SK-N-SH (cell line): ENCODE measurements around the gene BTBD9. TPM values are rescaled to one million over a fixed set of nuclear protein-coding genes. Genes with fewer than 3 reads are reported as not detected.

Experiments
- CTCF ChIA-PET: fragments of 300-600, 350-600 bp; formaldehyde crosslinking; extraction: SDS; loops from one replicate; lab custom pipeline; 2021; lab: Yijun Ruan, JAX
- POLR2A ChIA-PET: fragments of 350-600 bp; sonication (Branson Sonifier 250); formaldehyde crosslinking; extraction: SDS; loops from one replicate; lab custom pipeline; 2020; ENCODE audit warnings: antibody characterized with exemption, inconsistent platforms; lab: Yijun Ruan, JAX
- DNase-seq: peaks from one replicate; pipeline ENCODE4 v3.0.0; 2012
- H2AFZ ChIP-seq: fragments of 200-600 bp; sonication (generic); 2 replicates; pipeline ENCODE4 v1.8.1; 2016; ENCODE audit warnings: antibody characterized with exemption, mild to moderate bottlenecking, low read depth
- H3F3A ChIP-seq: fragments of 200-600 bp; sonication (generic); replicated peaks from 2 replicates; pipeline ENCODE3; 2016; ENCODE audit warnings: antibody characterized with exemption, mild to moderate bottlenecking; ENCODE audit not compliant: insufficient read depth
- H3K27ac ChIP-seq, 2 experiments: fragments of 200-500 bp in 1 of 2; fragments of 200-600 bp in 1 of 2; sonication (Bioruptor generic) in 1 of 2; sonication (generic), shearing (Covaris generic) in 1 of 2; 2 replicates each; pipeline versions ENCODE4 v1.5.1 to v1.6.1; 2014 to 2016; ENCODE audit warnings: low read depth in 2 of 2, inconsistent platforms in 1 of 2, low read length in 1 of 2, mild to moderate bottlenecking in 1 of 2, mixed read lengths in 1 of 2
- H3K27me3 ChIP-seq: fragments of 200-600 bp; sonication (generic), shearing (Covaris generic); 2 replicates; pipeline ENCODE4 v1.6.1; 2016; ENCODE audit warnings: mixed run types; ENCODE audit not compliant: insufficient read depth
- H3K36me3 ChIP-seq, 2 experiments: fragments of 200-500 bp in 1 of 2; fragments of 200-600 bp in 1 of 2; sonication (Bioruptor generic) in 1 of 2; sonication (generic) in 1 of 2; replicated peaks in 1 of 2; 2 replicates each; pipeline versions ENCODE3 to v1.5.1; 2014 to 2016; ENCODE audit warnings: low read length in 1 of 2, mild to moderate bottlenecking in 1 of 2; ENCODE audit not compliant: insufficient read depth in 2 of 2, control insufficient read depth in 1 of 2
- H3K4me1 ChIP-seq, 2 experiments: fragments of 200-500 bp in 1 of 2; fragments of 200-600 bp in 1 of 2; sonication (Bioruptor generic) in 1 of 2; sonication (generic), shearing (Covaris generic) in 1 of 2; 2 replicates each; pipeline versions ENCODE4 v1.5.1 to v1.6.1; 2014 to 2016; ENCODE audit warnings: low read depth in 1 of 2, low read length in 1 of 2, mixed run types in 1 of 2; ENCODE audit not compliant: insufficient read depth in 2 of 2, control insufficient read depth in 1 of 2
- H3K4me2 ChIP-seq: fragments of 200-600 bp; sonication (generic), shearing (Covaris generic); 2 replicates; pipeline ENCODE4 v1.6.1; 2017; ENCODE audit warnings: mixed run types
- H3K4me3 ChIP-seq, 2 experiments: fragments of 200-500 bp in 1 of 2; fragments of 200-600 bp in 1 of 2; sonication (Bioruptor generic) in 1 of 2; sonication (generic), shearing (Covaris generic) in 1 of 2; 2 replicates each; pipeline versions ENCODE4 v1.5.1 to v1.8.1; 2014 to 2016; ENCODE audit warnings: low read depth in 2 of 2, inconsistent platforms in 1 of 2, low read length in 1 of 2, mild to moderate bottlenecking in 1 of 2, mixed read lengths in 1 of 2, moderate library complexity in 1 of 2
- H3K79me2 ChIP-seq: fragments of 200-600 bp; sonication (generic); 2 replicates; pipeline ENCODE4 v1.8.1; 2017; ENCODE audit warnings: mild to moderate bottlenecking; ENCODE audit not compliant: insufficient read depth
- H3K9ac ChIP-seq: fragments of 200-600 bp; sonication (generic); 2 replicates; pipeline ENCODE4 v1.6.1; 2017; ENCODE audit warnings: mixed run types
- H3K9me2 ChIP-seq: fragments of 200-600 bp; sonication (generic); 2 replicates; pipeline ENCODE4 v1.6.1; 2017; ENCODE audit warnings: mixed run types
- H3K9me3 ChIP-seq: fragments of 200-600 bp; sonication (generic); 2 replicates; pipeline ENCODE4 v1.6.1; 2017; ENCODE audit warnings: mixed run types, mild to moderate bottlenecking, moderate library complexity
- H4K20me1 ChIP-seq: fragments of 200-600 bp; sonication (generic); 2 replicates; pipeline ENCODE4 v1.6.1; 2017; ENCODE audit warnings: mild to moderate bottlenecking, mixed run types; ENCODE audit not compliant: insufficient read depth
- CHD2 ChIP-seq: fragments of 150-350 bp; IDR thresholded peaks from 2 replicates; pipeline ENCODE4 v1.6.1; 2018; ENCODE audit warnings: low read length; ENCODE audit not compliant: partially characterized antibody
- CTCF ChIP-seq: fragments of 200-600 bp; sonication (generic); IDR thresholded peaks from 2 replicates; pipeline ENCODE4 v1.6.1; 2017; ENCODE audit warnings: antibody characterized with exemption, mild to moderate bottlenecking, moderate library complexity
- EZH2phosphoT487 ChIP-seq: fragments of 200-600 bp; sonication (generic); IDR thresholded peaks from 2 replicates; pipeline ENCODE4 v1.6.1; 2017; ENCODE audit warnings: low read depth, mixed run types, mild to moderate bottlenecking, antibody characterized with exemption, moderate library complexity, borderline replicate concordance
- FOSL2 ChIP-seq: IDR thresholded peaks from 2 replicates; pipeline ENCODE4 v1.4.0; 2012; ENCODE audit warnings: low read depth, mild to moderate bottlenecking, moderate library complexity, borderline replicate concordance
- FOXJ3 ChIP-seq: sonication (generic); formaldehyde crosslinking; IDR thresholded peaks from 2 replicates; pipeline ENCODE4 v1.5.1; 2020; ENCODE audit warnings: mild to moderate bottlenecking, missing genetic modification reagents
- GABPA ChIP-seq: IDR thresholded peaks from 2 replicates; pipeline ENCODE4 v1.4.0; 2012; ENCODE audit warnings: low read depth, mild to moderate bottlenecking
- GATA2 ChIP-seq: sonication (generic); formaldehyde crosslinking; IDR thresholded peaks from 2 replicates; pipeline ENCODE4 v1.5.0; 2020; ENCODE audit warnings: mild to moderate bottlenecking, missing genetic modification reagents
- MAX ChIP-seq: IDR thresholded peaks from 2 replicates; pipeline ENCODE4 v1.4.0; 2012; ENCODE audit warnings: low read depth
- NFIC ChIP-seq: IDR thresholded peaks from 2 replicates; pipeline ENCODE4 v1.4.0; 2012; ENCODE audit warnings: borderline replicate concordance
- POLR2AphosphoS5 ChIP-seq: IDR thresholded peaks from 2 replicates; pipeline ENCODE4 v1.6.1; 2012; ENCODE audit warnings: low read depth, low read length
- RCOR1 ChIP-seq: fragments of 150-350 bp; IDR thresholded peaks from 2 replicates; pipeline ENCODE4 v1.6.1; 2017; ENCODE audit warnings: antibody characterized with exemption, low read length
- REST ChIP-seq: IDR thresholded peaks from 2 replicates; pipeline ENCODE4 v1.6.1; 2012; ENCODE audit warnings: mild to moderate bottlenecking, low read depth, low read length, moderate library complexity
- RFX5 ChIP-seq: IDR thresholded peaks from 2 replicates; pipeline ENCODE4 v1.6.1; 2012; ENCODE audit warnings: mild to moderate bottlenecking, improper control_type of control experiment, low read length
- RXRA ChIP-seq: IDR thresholded peaks from 2 replicates; pipeline ENCODE4 v1.4.0; 2012; ENCODE audit warnings: low read depth, mild to moderate bottlenecking, borderline replicate concordance
- SIN3A ChIP-seq: IDR thresholded peaks from 2 replicates; pipeline ENCODE4 v1.6.1; 2012; ENCODE audit warnings: low read depth, mild to moderate bottlenecking, low read length, moderate library complexity, borderline replicate concordance
- SMC3 ChIP-seq: IDR thresholded peaks from 2 replicates; pipeline ENCODE4 v1.6.1; 2012; ENCODE audit warnings: low read depth, low read length, improper control_type of control experiment
- TAF1 ChIP-seq: IDR thresholded peaks from 2 replicates; pipeline ENCODE4 v1.6.1; 2012; ENCODE audit warnings: low read depth, mild to moderate bottlenecking, low read length, moderate library complexity, borderline replicate concordance
- TEAD4 ChIP-seq: IDR thresholded peaks from 2 replicates; pipeline ENCODE4 v1.4.0; 2012; ENCODE audit warnings: mild to moderate bottlenecking, borderline replicate concordance; ENCODE audit not compliant: insufficient read depth
- YY1 ChIP-seq: IDR thresholded peaks from 2 replicates; pipeline ENCODE4 v1.4.0; 2012; ENCODE audit warnings: low read depth, mild to moderate bottlenecking
- ZBTB33 ChIP-seq: IDR thresholded peaks from 2 replicates; pipeline ENCODE4 v1.4.0; 2012; ENCODE audit warnings: low read depth, borderline replicate concordance
- WGBS: methylation state at CpG from one replicate; pipeline ENCODE4 v1.1.6; 2017; ENCODE audit warnings: low lambda C conversion rate; 5-methylcytosine and 5-hydroxymethylcytosine counted together
- polyA plus RNA-seq, 3 experiments: library from polyadenylated mRNA; depleted of rRNA; stranded (reverse); fragments of >200 nt; gene quantifications; 2 replicates each; pipeline ENCODE4 v1.2.3, GENCODE V29; 2012

Gene BTBD9
- polyA plus RNA-seq, 1 of the 3 experiments (the other 2 are of a cell fraction): 2.2 TPM

GRCh38 chr6:38366234-38366633 lies 273.5 kb downstream of the BTBD9 start:
- Histone ChIP-seq H3K4me1 (peaks cover 0 to 12% of the 10 kb centered on the region in 2 experiments; a peak in 2 of 4 replicates), H3K9me3 (no peaks in the 10 kb centered on the region), H3K9ac (no peak overlapping the region), H3K4me3 (no peak overlapping the region), H3K27ac (no peak overlapping the region), H2AFZ (no peak overlapping the region), H3K36me3 (no peaks in the 10 kb centered on the region), H3K4me2 (no peak overlapping the region), H3F3A (no peaks in the 10 kb centered on the region), H3K9me2 (no peaks in the 10 kb centered on the region), H3K27me3 (no peaks in the 10 kb centered on the region), H3K79me2 (no peaks in the 10 kb centered on the region), H4K20me1 (no peaks in the 10 kb centered on the region)
- no peak for DNase-seq
- WGBS: 83% methylated on average over 3 of the region's 3 CpGs
- TF ChIP-seq POLR2AphosphoS5 (no peak), SMC3 (no peak), RCOR1 (no peak), RFX5 (no peak), CHD2 (no peak), EZH2phosphoT487 (no peak), SIN3A (no peak), NFIC (no peak), REST (no peak), GATA2 (CRISPR knock-in tag) (no peak), RXRA (no peak)
- POLR2A ChIA-PET: no interaction called here
- CTCF ChIA-PET: no interaction called here

- Histone ChIP-seq H2AFZ (no peak overlapping the region), H4K20me1 (no peaks in the 10 kb centered on the region)
- TF ChIP-seq MAX (no peak), RXRA (no peak), TEAD4 (no peak), TAF1 (no peak), SIN3A (no peak), ZBTB33 (no peak), POLR2AphosphoS5 (no peak), FOSL2 (no peak), EZH2phosphoT487 (no peak), GATA2 (CRISPR knock-in tag) (no peak), CTCF (no peak), FOXJ3 (CRISPR knock-in tag) (no peak), GABPA (no peak), NFIC (no peak), YY1 (no peak)
Observed at GRCh38 chr6:38364775-38365174, 275.0 kb downstream of the BTBD9 start.

More at GRCh38 chr6:38364775-38365174, 275.0 kb downstream of the BTBD9 start:
- Histone ChIP-seq H3K4me1 (peaks cover 0 to 6% of the 10 kb centered on the region in 2 experiments; a peak in 2 of 4 replicates), H3K27me3 (no peaks in the 10 kb centered on the region), H3K9me3 (no peaks in the 10 kb centered on the region), H3F3A (no peaks in the 10 kb centered on the region), H3K4me2 (no peak overlapping the region), H3K79me2 (no peaks in the 10 kb centered on the region), H3K9ac (no peak overlapping the region), H3K4me3 (no peak overlapping the region), H3K27ac (no peak overlapping the region), H3K36me3 (no peaks in the 10 kb centered on the region), H3K9me2 (no peaks in the 10 kb centered on the region)
- POLR2A ChIA-PET: no interaction called here
- WGBS: 95% methylated on average over 2 of the region's 2 CpGs
- no peak for DNase-seq
- CTCF ChIA-PET: interaction anchor here (1.2 to 1.9 kb wide), 2 partner anchors 98 to 129 kb away, joined by 3 to 5 read pairs; no protein-coding TSS in a partner anchor
